GM12892 (cell line): Measurements from ENCODE around the gene CCR4.

ENCODE experiments used
- POLR2A ChIP-seq: IDR thresholded peaks from 2 replicates; pipeline ENCODE4 v1.6.1; 2011; ENCODE audit warnings: low read depth, low read length, control low read depth
- POLR2AphosphoS5 ChIP-seq: IDR thresholded peaks from 2 replicates; pipeline ENCODE4 v1.6.1; 2011; ENCODE audit warnings: low read depth, low read length, control low read depth
- TAF1 ChIP-seq: IDR thresholded peaks from 2 replicates; pipeline ENCODE4 v1.6.1; 2011; ENCODE audit warnings: low read depth, mild to moderate bottlenecking, control low read depth, low read length, borderline replicate concordance

- no peak for TF ChIP-seq POLR2A
- TF ChIP-seq POLR2AphosphoS5: no peak
- no peak for TF ChIP-seq TAF1
Observed at GRCh38 chr3:33000691-33001385, 49.4 kb downstream of the CCR4 start.
